Heart left ventricle (tissue), 13 donors: ENCODE measurements around the gene ANKMY2.

Experiments used
- CTCF ChIP-seq, 12 donors: fragments of 200-600 bp; sonication (generic) in 4 of 12; IDR thresholded peaks; one replicate each; pipeline versions ENCODE4 v1.5.0 to v1.8.0; 2018 to 2022; ENCODE audit warnings: antibody characterized with exemption in 12 of 12, mild to moderate bottlenecking in 5 of 12
- POLR2A ChIP-seq, 2 donors: fragments of 450-650 bp; IDR thresholded peaks; one replicate each; pipeline ENCODE4 v1.6.1; 2017; ENCODE audit warnings: antibody characterized with exemption in 2 of 2, mild to moderate bottlenecking in 2 of 2, moderate library complexity in 2 of 2
- donor health status: ischemic (EF 13 %, LVEDD 7.1; RV severe dilation, severe dysfunction).
- donor health status: DM: no; HTN: yes; CAD: no.
- donor health status: DM: no; HTN: no; CAD: no.
- donor health status: ischemic (EF 25% LVEDD 6.9; RV normal size, moderate dysfunction).
- donor health status: ischemic (EF 25% LVEDD 5.7; RV mildly dilated, moderate dysfunction).
- donor health status: ischemic (EF 35%, LVEDD 5.7; RV mildly dilated, moderate dysfunction).
- donor health status: nonischemic (EF 11% LVEDD 7.7; RV severe dilation, severe dysfunction).
- donor health status: DM: yes; HTN: yes; CAD: no.
- donor health status: PGD.
- donor health status: ischemic (EF 29% LVEDD 5.4; RV normal size, mild dysfunction).
- donor health status: nonischemic (EF 23%, LVEDD 6.1; RV moderate dilation, normal function).

- TF ChIP-seq CTCF (IDR thresholded peaks at IDR 0.05): no peak
- TF ChIP-seq POLR2A (IDR thresholded peaks at IDR 0.05): no peak
Observed at GRCh38 chr7:16587129-16587528, 58.4 kb downstream of the ANKMY2 start.
